A549 (cell line): Measurements from ENCODE around the gene NME5.

Experiments
- BHLHE40 ChIP-seq: IDR thresholded peaks from 2 replicates; pipeline ENCODE4 v1.6.1; 2012; ENCODE audit warnings: low read depth, low read length, inconsistent platforms
- CEBPB ChIP-seq, 2 experiments: fragments of >200 bp in 1 of 2; sonication (Bioruptor Twin) in 1 of 2; formaldehyde crosslinking in 1 of 2; IDR thresholded peaks; 2 replicates each; pipeline ENCODE4 v1.6.1; 2012 to 2016
- CTCF ChIP-seq: fragments of >200 bp; sonication (Bioruptor Twin); formaldehyde crosslinking; IDR thresholded peaks from 3 replicates; pipeline ENCODE4 v1.5.1; 2016
- EP300 ChIP-seq, 2 experiments: fragments of >200 bp; sonication (Bioruptor Twin); formaldehyde crosslinking; IDR thresholded peaks; 2 replicates in 1 of 2; 3 replicates in 1 of 2; pipeline ENCODE4 v1.6.1; 2016 to 2017
- KDM5A ChIP-seq: fragments of 200-600 bp; sonication (generic); IDR thresholded peaks from 2 replicates; pipeline ENCODE4 v1.6.1; 2016; ENCODE audit warnings: antibody characterized with exemption, mild to moderate bottlenecking
- PBX3 ChIP-seq: IDR thresholded peaks from 2 replicates; pipeline ENCODE4 v1.6.1; 2012
- POLR2A ChIP-seq: IDR thresholded peaks from 2 replicates; pipeline ENCODE4 v1.6.1; 2012; ENCODE audit warnings: mild to moderate bottlenecking, low read length
- SMC3 ChIP-seq: fragments of >200 bp; sonication (Bioruptor Twin); formaldehyde crosslinking; IDR thresholded peaks from 3 replicates; pipeline ENCODE4 v1.6.1; 2018; ENCODE audit warnings: inconsistent platforms
- SREBF2 ChIP-seq: fragments of 450-650 bp; IDR thresholded peaks from 2 replicates; pipeline ENCODE4 v1.6.1; 2014; ENCODE audit warnings: mild to moderate bottlenecking, moderate library complexity
- TP53 ChIP-seq: fragments of 250-450 bp; sonication (Bioruptor Pico); IDR thresholded peaks from 2 replicates; pipeline ENCODE4 v1.5.0; 2021; ENCODE audit warnings: mild to moderate bottlenecking, moderate library complexity

- TF ChIP-seq CTCF, result no peak
- TF ChIP-seq PBX3, result no peak
- no peak for TF ChIP-seq CEBPB (IDR thresholded peaks at IDR 0.05)
- no peak for TF ChIP-seq EP300 (IDR thresholded peaks at IDR 0.05)
- TF ChIP-seq BHLHE40, result no peak
- TF ChIP-seq POLR2A, result no peak; the same call in 1 of the 2 replicates
- no peak for TF ChIP-seq SMC3
- no peak for TF ChIP-seq KDM5A
- TF ChIP-seq SREBF2, result no peak
- TF ChIP-seq TP53 (CRISPR knock-in tag), result no peak
Measured at GRCh38 chr5:138179277-138179857, 40.1 kb upstream of the NME5 start.
